ENCODE measurements around the gene COL9A1.

The COL9A1 gene

DNA sequence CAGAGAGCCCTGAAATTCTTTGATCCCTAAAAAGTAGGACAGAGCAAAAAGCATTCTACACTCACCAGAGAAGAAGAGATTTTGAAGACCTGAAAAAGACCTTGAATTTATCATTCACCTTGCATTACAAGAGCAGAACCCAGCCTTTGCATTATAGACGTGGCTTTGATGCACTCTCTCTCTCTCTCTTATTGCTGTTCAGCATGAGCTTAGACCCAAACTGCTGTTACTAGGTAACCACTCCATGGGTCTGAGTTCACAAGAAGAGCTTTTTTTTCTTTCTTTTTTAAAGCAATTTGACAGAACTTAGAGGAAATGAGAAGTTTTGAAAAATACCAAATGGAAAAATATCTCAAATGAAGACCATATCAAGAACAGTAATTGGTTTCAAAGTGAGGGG is 44.4 kb downstream of the COL9A1 start:
- ChIA-PET POLR2A (no interaction called here), CTCF (no interaction called here)
- Histone ChIP-seq H3K4me3 (ENCODE audit: control insufficient read depth in 1 of 7, extremely low read depth in 1 of 7, insufficient read depth in 4 of 7, low read depth in 2 of 7, low read length in 6 of 7) (no peak overlapping the region), H3K27ac (ENCODE audit: insufficient read depth in 1 of 2, low read depth in 1 of 2, low read length in 2 of 2, poor library complexity in 1 of 2, severe bottlenecking in 2 of 2) (no peak overlapping the region), H3K36me3 (ENCODE audit: control insufficient read depth in 4 of 4, insufficient read depth in 4 of 4, low read length in 3 of 4) (no peaks in the 10 kb centered on the region), H3K9me3 (ENCODE audit: control extremely low read depth in 1 of 5, control insufficient read depth in 4 of 5, insufficient read depth in 2 of 5, low read depth in 1 of 5, low read length in 4 of 5) (no peaks in the 10 kb centered on the region), H3K4me1 (ENCODE audit: control extremely low read depth in 1 of 4, control insufficient read depth in 4 of 4, insufficient read depth in 4 of 4, low read length in 3 of 4) (no peaks in the 10 kb centered on the region), H3K27me3 (replicated peaks in 2 of 5; ENCODE audit: control insufficient read depth in 4 of 5, insufficient read depth in 5 of 5, low read length in 4 of 5) (peaks cover 0 to 3% (median 2%) of the 10 kb centered on the region in 5 experiments)
- DNase-seq = no peak
- 50% methylated on average over 1 of the region's 1 CpG for WGBS (ENCODE audit: insufficient coverage)

DNA sequence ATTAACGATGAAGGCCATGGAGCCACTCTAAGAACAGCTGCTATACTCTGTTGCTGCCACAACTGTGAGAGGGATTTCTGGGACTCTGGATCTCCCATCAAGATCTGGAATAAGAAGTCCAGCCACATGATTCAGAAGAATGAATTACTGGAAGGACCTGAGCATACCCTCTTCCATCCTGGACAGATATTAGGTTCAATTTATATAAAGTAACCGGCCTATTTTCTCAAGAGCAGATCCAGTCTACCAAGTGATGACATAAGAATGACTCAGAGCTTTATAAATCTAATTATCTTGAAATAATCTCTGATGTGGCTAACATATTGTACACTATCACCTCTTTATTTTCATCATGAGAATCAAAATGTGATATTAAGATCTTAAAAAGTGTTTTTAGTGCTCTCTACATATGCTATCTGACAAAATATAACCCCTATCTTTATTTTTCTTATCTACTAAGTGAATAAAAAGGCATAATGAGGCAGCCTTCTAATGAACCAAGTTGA is 45.1 kb downstream of the COL9A1 start:
- CTCF ChIA-PET = no interaction called here
- H3K36me3 ChIP-seq (ENCODE audit: control insufficient read depth in 4 of 4, insufficient read depth in 4 of 4, low read length in 3 of 4) = no peaks in the 10 kb centered on the region
- peaks cover 0 to 3% (median 0%) of the 10 kb centered on the region in 5 experiments for H3K27me3 ChIP-seq (replicated peaks in 2 of 5; ENCODE audit: control insufficient read depth in 4 of 5, insufficient read depth in 5 of 5, low read length in 4 of 5)
- H3K4me3 ChIP-seq (ENCODE audit: control insufficient read depth in 1 of 7, extremely low read depth in 1 of 7, insufficient read depth in 4 of 7, low read depth in 2 of 7, low read length in 6 of 7) = no peak overlapping the region
- no peaks in the 10 kb centered on the region for H3K4me1 ChIP-seq (ENCODE audit: control extremely low read depth in 1 of 4, control insufficient read depth in 4 of 4, insufficient read depth in 4 of 4, low read length in 3 of 4)
- no CpG with 5 or more reads among the region's 2 CpGs for WGBS (ENCODE audit: insufficient coverage)
- no peak overlapping the region for H3K27ac ChIP-seq (ENCODE audit: insufficient read depth in 1 of 2, low read depth in 1 of 2, low read length in 2 of 2, poor library complexity in 1 of 2, severe bottlenecking in 2 of 2)
- POLR2A ChIA-PET = no interaction called here
- no peak for DNase-seq
- H3K9me3 ChIP-seq (ENCODE audit: control extremely low read depth in 1 of 5, control insufficient read depth in 4 of 5, insufficient read depth in 2 of 5, low read depth in 1 of 5, low read length in 4 of 5) = no peaks in the 10 kb centered on the region

DNA sequence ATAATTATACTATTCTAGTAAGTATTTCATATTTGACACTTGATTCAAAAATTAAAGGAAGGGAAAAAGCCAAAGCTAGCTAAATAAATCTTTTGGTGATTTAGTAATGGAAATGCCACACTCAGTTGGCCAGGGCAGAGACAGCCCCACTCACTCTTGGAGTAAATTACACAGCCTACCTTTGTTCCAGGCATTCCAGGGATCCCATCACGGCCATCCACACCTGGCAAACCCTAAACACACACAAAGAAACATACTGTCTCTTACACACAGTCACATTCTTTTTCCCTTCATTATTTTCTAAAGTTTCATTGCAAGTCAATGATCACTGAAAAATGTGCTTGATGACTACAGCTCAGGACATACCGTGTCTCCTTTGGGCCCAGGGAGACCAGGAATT is 48.1 kb downstream of the COL9A1 start:
- ChIA-PET CTCF (no interaction called here), POLR2A (no interaction called here)
- Histone ChIP-seq H3K4me1 (ENCODE audit: control extremely low read depth in 1 of 4, control insufficient read depth in 4 of 4, insufficient read depth in 4 of 4, low read length in 3 of 4) (no peaks in the 10 kb centered on the region), H3K9me3 (ENCODE audit: control extremely low read depth in 1 of 5, control insufficient read depth in 4 of 5, insufficient read depth in 2 of 5, low read depth in 1 of 5, low read length in 4 of 5) (no peaks in the 10 kb centered on the region), H3K27ac (ENCODE audit: insufficient read depth in 1 of 2, low read depth in 1 of 2, low read length in 2 of 2, poor library complexity in 1 of 2, severe bottlenecking in 2 of 2) (no peak overlapping the region), H3K4me3 (ENCODE audit: control insufficient read depth in 1 of 7, extremely low read depth in 1 of 7, insufficient read depth in 4 of 7, low read depth in 2 of 7, low read length in 6 of 7) (no peak overlapping the region), H3K27me3 (replicated peaks in 2 of 5; ENCODE audit: control insufficient read depth in 4 of 5, insufficient read depth in 5 of 5, low read length in 4 of 5) (peaks cover 0 to 2% (median 0%) of the 10 kb centered on the region in 5 experiments), H3K36me3 (ENCODE audit: control insufficient read depth in 4 of 4, insufficient read depth in 4 of 4, low read length in 3 of 4) (no peaks in the 10 kb centered on the region)
- WGBS (ENCODE audit: insufficient coverage) = 94% methylated on average over 2 of the region's 2 CpGs
- DNase-seq = no peak

DNA sequence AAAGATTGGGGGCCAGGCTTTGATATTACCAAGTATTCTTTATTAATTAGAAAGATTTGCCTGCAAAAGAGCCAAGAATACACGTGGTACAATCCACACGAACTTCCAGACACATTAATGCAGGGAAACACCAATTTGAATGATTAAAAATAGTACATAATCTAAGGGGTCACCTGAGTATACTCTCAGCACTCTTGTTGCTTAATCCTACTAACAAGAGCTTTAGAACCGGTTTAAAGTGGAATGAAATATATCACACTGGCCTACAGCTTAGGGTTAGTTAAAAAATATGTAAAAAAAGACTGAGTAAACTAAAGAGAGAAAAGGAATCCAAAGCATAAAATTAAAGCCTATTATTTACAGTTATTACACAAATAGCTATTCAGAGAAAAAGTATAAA is 49.0 kb downstream of the COL9A1 start:
- no peak overlapping the region for H3K4me3 ChIP-seq (ENCODE audit: control insufficient read depth in 1 of 7, extremely low read depth in 1 of 7, insufficient read depth in 4 of 7, low read depth in 2 of 7, low read length in 6 of 7)
- 90% methylated on average over 2 of the region's 3 CpGs for WGBS (ENCODE audit: insufficient coverage)
- ChIA-PET CTCF (interaction anchor here (0.5 to 1.5 kb wide), 3 partner anchors 11 to 53 kb away, joined by 4 to 6 read pairs (median 4); no protein-coding TSS in a partner anchor), POLR2A (no interaction called here)
- H3K27ac ChIP-seq (ENCODE audit: insufficient read depth in 1 of 2, low read depth in 1 of 2, low read length in 2 of 2, poor library complexity in 1 of 2, severe bottlenecking in 2 of 2) = no peak overlapping the region
- H3K4me1 ChIP-seq (ENCODE audit: control extremely low read depth in 1 of 4, control insufficient read depth in 4 of 4, insufficient read depth in 4 of 4, low read length in 3 of 4) = no peaks in the 10 kb centered on the region
- H3K36me3 ChIP-seq (ENCODE audit: control insufficient read depth in 4 of 4, insufficient read depth in 4 of 4, low read length in 3 of 4) = no peaks in the 10 kb centered on the region
- no peaks in the 10 kb centered on the region for H3K27me3 ChIP-seq (replicated peaks in 2 of 5; ENCODE audit: control insufficient read depth in 4 of 5, insufficient read depth in 5 of 5, low read length in 4 of 5)
- H3K9me3 ChIP-seq (ENCODE audit: control extremely low read depth in 1 of 5, control insufficient read depth in 4 of 5, insufficient read depth in 2 of 5, low read depth in 1 of 5, low read length in 4 of 5) = no peaks in the 10 kb centered on the region
- DNase-seq = no peak

DNA sequence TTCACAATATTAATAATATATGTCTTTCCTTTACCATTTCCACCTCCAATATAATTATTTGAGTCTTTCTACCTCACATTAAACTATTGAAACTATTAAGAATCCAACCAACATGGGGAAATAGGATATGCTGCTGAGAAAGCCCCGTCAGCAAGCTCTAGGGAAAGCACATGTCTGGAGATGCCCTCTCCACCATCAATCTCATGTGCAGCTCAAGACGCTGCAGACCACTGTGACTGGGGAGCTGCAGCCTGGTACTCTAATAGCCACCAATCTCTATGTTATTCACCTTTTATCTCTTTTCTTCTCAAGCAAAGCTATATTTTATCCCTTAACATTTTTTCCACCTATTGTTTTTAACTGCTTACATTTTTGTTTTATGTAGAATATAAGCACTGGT is 50.3 kb downstream of the COL9A1 start:
- DNase-seq = no peak
- no peaks in the 10 kb centered on the region for H3K4me1 ChIP-seq (ENCODE audit: control extremely low read depth in 1 of 4, control insufficient read depth in 4 of 4, insufficient read depth in 4 of 4, low read length in 3 of 4)
- no peak overlapping the region for H3K27ac ChIP-seq (ENCODE audit: insufficient read depth in 1 of 2, low read depth in 1 of 2, low read length in 2 of 2, poor library complexity in 1 of 2, severe bottlenecking in 2 of 2)
- ChIA-PET CTCF (interaction anchor here (0.7 to 1.5 kb wide), 4 partner anchors 10 to 54 kb away, joined by 3 to 6 read pairs (median 4); no protein-coding TSS in a partner anchor), POLR2A (no interaction called here)
- H3K27me3 ChIP-seq (replicated peaks in 2 of 5; ENCODE audit: control insufficient read depth in 4 of 5, insufficient read depth in 5 of 5, low read length in 4 of 5) = peaks cover 0 to 3% (median 0%) of the 10 kb centered on the region in 5 experiments
- no peaks in the 10 kb centered on the region for H3K36me3 ChIP-seq (ENCODE audit: control insufficient read depth in 4 of 4, insufficient read depth in 4 of 4, low read length in 3 of 4)
- H3K9me3 ChIP-seq (ENCODE audit: control extremely low read depth in 1 of 5, control insufficient read depth in 4 of 5, insufficient read depth in 2 of 5, low read depth in 1 of 5, low read length in 4 of 5) = no peaks in the 10 kb centered on the region
- 94% methylated on average over 2 of the region's 2 CpGs for WGBS (ENCODE audit: insufficient coverage)
- no peak overlapping the region for H3K4me3 ChIP-seq (ENCODE audit: control insufficient read depth in 1 of 7, extremely low read depth in 1 of 7, insufficient read depth in 4 of 7, low read depth in 2 of 7, low read length in 6 of 7)

DNA sequence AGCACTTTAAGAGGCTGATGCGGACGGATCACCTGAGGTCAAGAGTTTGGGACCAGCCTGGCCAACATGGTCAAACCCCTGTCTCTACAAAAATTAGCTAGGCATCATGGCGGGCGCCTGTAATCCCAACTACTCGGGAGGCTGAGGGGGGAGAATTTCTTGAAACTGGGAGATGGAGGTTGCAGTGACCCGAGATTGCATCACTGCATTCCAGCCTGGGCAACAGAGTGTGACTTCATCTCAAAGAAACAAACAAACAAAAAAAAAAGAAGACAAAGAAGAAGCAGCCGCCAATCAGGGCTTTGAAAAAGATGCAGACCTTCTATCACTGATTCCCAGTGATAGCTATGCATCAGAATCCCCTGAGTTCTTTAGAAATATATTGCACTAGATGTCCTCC is 56.8 kb downstream of the COL9A1 start:
- DNase-seq = no peak
- ChIA-PET CTCF (no interaction called here), POLR2A (no interaction called here)
- WGBS (ENCODE audit: insufficient coverage) = 96% methylated on average over 3 of the region's 7 CpGs
- peaks cover 0 to 3% (median 0%) of the 10 kb centered on the region in 5 experiments for H3K27me3 ChIP-seq (replicated peaks in 2 of 5; ENCODE audit: control insufficient read depth in 4 of 5, insufficient read depth in 5 of 5, low read length in 4 of 5)
- H3K27ac ChIP-seq (ENCODE audit: insufficient read depth in 1 of 2, low read depth in 1 of 2, low read length in 2 of 2, poor library complexity in 1 of 2, severe bottlenecking in 2 of 2) = no peak overlapping the region
- H3K4me1 ChIP-seq (ENCODE audit: control extremely low read depth in 1 of 4, control insufficient read depth in 4 of 4, insufficient read depth in 4 of 4, low read length in 3 of 4) = no peaks in the 10 kb centered on the region
- peaks cover 0 to 2% (median 0%) of the 10 kb centered on the region in 5 experiments for H3K9me3 ChIP-seq (ENCODE audit: control extremely low read depth in 1 of 5, control insufficient read depth in 4 of 5, insufficient read depth in 2 of 5, low read depth in 1 of 5, low read length in 4 of 5)
- no peaks in the 10 kb centered on the region for H3K36me3 ChIP-seq (ENCODE audit: control insufficient read depth in 4 of 4, insufficient read depth in 4 of 4, low read length in 3 of 4)
- no peak overlapping the region for H3K4me3 ChIP-seq (ENCODE audit: control insufficient read depth in 1 of 7, extremely low read depth in 1 of 7, insufficient read depth in 4 of 7, low read depth in 2 of 7, low read length in 6 of 7)

DNA sequence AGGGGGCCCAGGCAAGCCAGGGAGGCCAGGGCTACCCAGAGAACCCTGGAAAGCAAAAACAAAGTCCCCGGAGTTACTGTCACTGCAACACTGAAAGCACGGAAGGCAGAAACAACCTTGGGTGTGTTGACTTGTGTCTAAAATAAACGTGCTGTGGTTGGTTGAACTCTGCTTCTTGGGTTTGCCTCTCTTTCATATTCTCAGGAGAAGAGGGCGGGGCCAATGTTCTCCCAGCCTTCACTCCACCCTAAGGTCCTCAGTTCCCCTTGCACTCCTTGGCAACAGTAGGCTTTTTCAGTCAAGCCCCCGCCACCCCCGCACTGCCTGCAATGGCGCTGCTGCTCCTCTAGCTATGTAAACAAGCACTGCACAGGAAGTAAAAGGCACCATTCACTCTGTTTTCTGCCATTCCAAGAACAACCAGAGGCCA is 60.9 kb downstream of the COL9A1 start:
- ChIA-PET CTCF (interaction anchor here (1.1 to 1.3 kb wide), 2 partner anchors 11 to 21 kb away, joined by 3 read pairs; no protein-coding TSS in a partner anchor), POLR2A (no interaction called here)
- no peaks in the 10 kb centered on the region for H3K4me1 ChIP-seq (ENCODE audit: control extremely low read depth in 1 of 4, control insufficient read depth in 4 of 4, insufficient read depth in 4 of 4, low read length in 3 of 4)
- peaks cover 0 to 2% (median 0%) of the 10 kb centered on the region in 5 experiments for H3K27me3 ChIP-seq (replicated peaks in 2 of 5; ENCODE audit: control insufficient read depth in 4 of 5, insufficient read depth in 5 of 5, low read length in 4 of 5)
- no peak overlapping the region for H3K4me3 ChIP-seq (ENCODE audit: control insufficient read depth in 1 of 7, extremely low read depth in 1 of 7, insufficient read depth in 4 of 7, low read depth in 2 of 7, low read length in 6 of 7)
- no peak overlapping the region for H3K27ac ChIP-seq (ENCODE audit: insufficient read depth in 1 of 2, low read depth in 1 of 2, low read length in 2 of 2, poor library complexity in 1 of 2, severe bottlenecking in 2 of 2)
- H3K36me3 ChIP-seq (ENCODE audit: control insufficient read depth in 4 of 4, insufficient read depth in 4 of 4, low read length in 3 of 4) = no peaks in the 10 kb centered on the region
- no peak for DNase-seq
- peaks cover 0 to 2% (median 0%) of the 10 kb centered on the region in 5 experiments for H3K9me3 ChIP-seq (ENCODE audit: control extremely low read depth in 1 of 5, control insufficient read depth in 4 of 5, insufficient read depth in 2 of 5, low read depth in 1 of 5, low read length in 4 of 5)
- 98% methylated on average over 7 of the region's 7 CpGs for WGBS (ENCODE audit: insufficient coverage)
